Vagina (tissue), 2 donors: Measurements from ENCODE around the gene KCTD13. TPM values are rescaled to one million over a fixed set of nuclear protein-coding genes. Genes with fewer than 3 reads are reported as not detected.
"Not testable (repeated sequence)": the region's sequence is repeated elsewhere in the genome, so short reads cannot be mapped to it uniquely, and the experiment has no call there.

Experiments used
- DNase-seq, 2 donors: peaks; one replicate each; pipeline ENCODE4 v3.0.0-alpha.2; 2017; ENCODE audit errors: extremely low spot score in 2 of 2
- H3K27ac ChIP-seq: fragments of 200-600 bp; sonication (generic); one replicate; pipeline ENCODE4 v1.5.1; 2019
- H3K27me3 ChIP-seq: fragments of 200-600 bp; sonication (generic); one replicate; pipeline ENCODE4 v1.5.1; 2019
- H3K36me3 ChIP-seq, 2 donors: fragments of 200-600 bp; sonication (generic); one replicate each; pipeline ENCODE4 v1.5.1; 2017 to 2019
- H3K4me1 ChIP-seq: fragments of 200-600 bp; sonication (generic); one replicate; pipeline ENCODE4 v1.5.1; 2019
- H3K4me3 ChIP-seq, 2 donors: fragments of 200-600 bp; sonication (generic); 1 replicate in 1 of 2; 2 replicates in 1 of 2; pipeline ENCODE4 v1.5.1; 2016 to 2019
- H3K9me3 ChIP-seq: fragments of 200-600 bp; sonication (generic); one replicate; pipeline ENCODE4 v1.5.1; 2019
- POLR2A ChIP-seq, 2 donors: fragments of 450-650 bp; IDR thresholded peaks; one replicate each; pipeline ENCODE4 v1.6.1; 2017; ENCODE audit warnings: antibody characterized with exemption in 2 of 2, mild to moderate bottlenecking in 2 of 2, moderate library complexity in 2 of 2
- POLR2AphosphoS5 ChIP-seq, 2 donors: sonication (generic); formaldehyde crosslinking; IDR thresholded peaks; one replicate each; pipeline ENCODE4 v1.9.0; 2017; ENCODE audit warnings: antibody characterized with exemption in 2 of 2, mild to moderate bottlenecking in 2 of 2, low read depth in 1 of 2; ENCODE audit not compliant: insufficient read depth in 1 of 2
- intact Hi-C: fragments of 100-400 bp; cut with DNase I; formaldehyde crosslinking; loops from one replicate; pipeline ENCODE4 v1.15.1; 2023
- total RNA-seq: library from RNA; depleted of rRNA; stranded (reverse); fragments of >200 nt; gene quantifications from one replicate; pipeline ENCODE4 v1.2.3, GENCODE V29; 2016
- TF ChIP-seq, protein P1 (sequence below), 3 experiments: fragments of 450-650 bp in 2 of 3; fragments of 200-600 bp in 1 of 3; sonication (generic) in 1 of 3; IDR thresholded peaks; one replicate each; pipeline ENCODE4 v1.5.1; 2017 to 2019; ENCODE audit warnings: antibody characterized with exemption in 3 of 3, mild to moderate bottlenecking in 2 of 3, moderate library complexity in 2 of 3

The KCTD13 gene
- total RNA-seq, 1 donor from 2014 or later = 20.4 TPM

GRCh38 chr16:29911676-29912010 is 14.4 kb downstream of the KCTD13 start:
- Histone ChIP-seq H3K36me3 (no peaks in the 10 kb centered on the region), H3K9me3 (no peaks in the 10 kb centered on the region), H3K27ac (no peak overlapping the region), H3K4me1 (no peaks in the 10 kb centered on the region), H3K27me3 (no peaks in the 10 kb centered on the region), H3K4me3 (no peak overlapping the region)
- intact Hi-C loops = no loop called here
- TF ChIP-seq POLR2AphosphoS5 (IDR thresholded peaks at IDR 0.05; ENCODE audit: insufficient read depth in 1 of 2, low read depth in 1 of 2) = no peak
- TF ChIP-seq, protein P1, sequence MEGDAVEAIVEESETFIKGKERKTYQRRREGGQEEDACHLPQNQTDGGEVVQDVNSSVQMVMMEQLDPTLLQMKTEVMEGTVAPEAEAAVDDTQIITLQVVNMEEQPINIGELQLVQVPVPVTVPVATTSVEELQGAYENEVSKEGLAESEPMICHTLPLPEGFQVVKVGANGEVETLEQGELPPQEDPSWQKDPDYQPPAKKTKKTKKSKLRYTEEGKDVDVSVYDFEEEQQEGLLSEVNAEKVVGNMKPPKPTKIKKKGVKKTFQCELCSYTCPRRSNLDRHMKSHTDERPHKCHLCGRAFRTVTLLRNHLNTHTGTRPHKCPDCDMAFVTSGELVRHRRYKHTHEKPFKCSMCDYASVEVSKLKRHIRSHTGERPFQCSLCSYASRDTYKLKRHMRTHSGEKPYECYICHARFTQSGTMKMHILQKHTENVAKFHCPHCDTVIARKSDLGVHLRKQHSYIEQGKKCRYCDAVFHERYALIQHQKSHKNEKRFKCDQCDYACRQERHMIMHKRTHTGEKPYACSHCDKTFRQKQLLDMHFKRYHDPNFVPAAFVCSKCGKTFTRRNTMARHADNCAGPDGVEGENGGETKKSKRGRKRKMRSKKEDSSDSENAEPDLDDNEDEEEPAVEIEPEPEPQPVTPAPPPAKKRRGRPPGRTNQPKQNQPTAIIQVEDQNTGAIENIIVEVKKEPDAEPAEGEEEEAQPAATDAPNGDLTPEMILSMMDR (IDR thresholded peaks at IDR 0.05) = no peak
- TF ChIP-seq POLR2A (IDR thresholded peaks at IDR 0.05) = no peak
- DNase-seq = no peak

DNA sequence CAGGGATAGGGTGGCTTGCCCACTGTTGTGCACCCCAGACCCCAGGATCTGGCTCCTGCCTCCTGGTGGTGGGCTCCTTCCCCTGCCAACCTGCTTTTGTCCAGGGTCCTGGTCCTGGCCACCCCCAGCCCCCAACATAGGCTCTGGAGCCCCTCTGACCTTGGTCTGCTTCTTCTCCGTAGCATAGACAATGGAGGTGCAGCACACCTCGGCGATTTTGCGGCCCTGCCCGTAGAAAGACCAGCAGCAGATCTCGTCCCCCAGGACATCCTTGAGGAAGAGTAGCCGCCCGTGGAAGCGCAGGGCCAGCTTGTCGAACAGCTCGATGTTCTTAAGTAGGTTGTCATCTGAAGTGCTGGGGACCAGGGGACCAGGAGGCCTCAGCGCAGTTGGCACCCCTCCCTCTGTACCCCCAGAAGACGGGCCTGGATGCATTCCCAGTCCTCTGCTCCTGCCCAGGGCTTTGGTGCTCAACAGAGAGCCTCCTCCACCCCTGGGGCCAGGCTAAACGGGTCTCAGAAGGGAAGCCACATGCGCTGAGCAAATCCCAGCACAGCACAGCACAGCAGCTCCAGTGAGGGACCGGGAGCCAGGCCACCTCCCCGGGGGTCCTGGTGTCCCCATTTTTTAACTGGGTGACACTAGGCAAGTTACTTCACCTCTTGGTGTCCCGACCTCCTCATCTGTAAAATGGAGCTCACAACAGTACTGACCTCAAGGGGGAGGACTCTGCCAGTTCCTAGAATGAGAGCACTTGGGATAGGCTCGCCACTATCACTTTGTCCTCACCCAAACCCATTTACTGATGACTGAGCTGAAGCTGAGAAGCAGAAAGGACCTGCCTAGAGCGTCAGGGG is 15.0 kb downstream of the KCTD13 start:
- Histone ChIP-seq H3K27ac (no peak overlapping the region), H3K27me3 (no peaks in the 10 kb centered on the region), H3K36me3 (no peaks in the 10 kb centered on the region), H3K4me3 (no peak overlapping the region), H3K4me1 (no peaks in the 10 kb centered on the region), H3K9me3 (no peaks in the 10 kb centered on the region)
- intact Hi-C loops = no loop called here
- TF ChIP-seq POLR2A (IDR thresholded peaks at IDR 0.05) = no peak
- TF ChIP-seq POLR2AphosphoS5 (IDR thresholded peaks at IDR 0.05; ENCODE audit: insufficient read depth in 1 of 2, low read depth in 1 of 2) = no peak
- TF ChIP-seq, protein P1 (IDR thresholded peaks at IDR 0.05) = no peak
- DNase-seq = no peak

- H3K27ac ChIP-seq, DNase-seq, H3K27me3 ChIP-seq, H3K9me3 ChIP-seq, H3K36me3 ChIP-seq, H3K4me1 ChIP-seq, H3K4me3 ChIP-seq, intact Hi-C loops: not testable (repeated sequence)
These were observed 16.2 kb downstream of the KCTD13 start for GRCh38 chr16:29909851-29910250.

GRCh38 chr16:29909391-29909790 is 16.6 kb downstream of the KCTD13 start:
- no peaks in the 10 kb centered on the region for H3K4me1 ChIP-seq
- H3K27ac ChIP-seq = no peak overlapping the region
- H3K9me3 ChIP-seq = no peaks in the 10 kb centered on the region
- no peaks in the 10 kb centered on the region for H3K27me3 ChIP-seq
- no peak overlapping the region for H3K4me3 ChIP-seq
- H3K36me3 ChIP-seq = no peaks in the 10 kb centered on the region
- intact Hi-C loops = no loop called here
- TF ChIP-seq POLR2AphosphoS5 (IDR thresholded peaks at IDR 0.05; ENCODE audit: insufficient read depth in 1 of 2, low read depth in 1 of 2) = no peak
- no peak for TF ChIP-seq POLR2A (IDR thresholded peaks at IDR 0.05)
- TF ChIP-seq, protein P1 (IDR thresholded peaks at IDR 0.05) = no peak
- DNase-seq = no peak

DNA sequence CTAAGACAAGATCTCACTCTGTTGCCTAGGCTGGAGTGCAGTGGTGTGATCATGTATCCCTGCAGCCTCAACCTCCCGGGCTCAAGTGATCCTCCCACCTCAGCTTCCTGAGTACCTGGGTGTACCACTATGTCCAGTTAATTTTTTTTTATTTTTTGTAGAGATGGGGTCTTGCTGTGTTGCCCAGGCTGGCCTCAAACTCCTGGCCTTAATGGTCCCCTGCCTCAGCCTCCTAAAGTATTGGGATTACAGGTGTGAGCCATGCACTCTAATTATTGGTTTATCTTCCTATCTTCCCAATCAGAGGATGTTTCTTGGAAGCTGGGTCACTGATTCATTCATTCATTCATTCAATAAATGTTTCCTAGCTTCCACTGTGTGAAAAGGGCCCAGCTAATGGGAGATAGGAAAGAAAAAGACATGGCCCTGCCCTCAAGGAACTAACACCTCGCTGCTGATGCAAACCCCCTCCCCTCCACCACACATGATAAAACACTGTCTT is 17.3 kb downstream of the KCTD13 start:
- no peak for DNase-seq
- no peaks in the 10 kb centered on the region for H3K4me1 ChIP-seq
- H3K9me3 ChIP-seq = no peaks in the 10 kb centered on the region
- no peak for TF ChIP-seq POLR2A (IDR thresholded peaks at IDR 0.05)
- TF ChIP-seq, protein P1 (IDR thresholded peaks at IDR 0.05) = no peak
- no peak for TF ChIP-seq POLR2AphosphoS5 (IDR thresholded peaks at IDR 0.05; ENCODE audit: insufficient read depth in 1 of 2, low read depth in 1 of 2)
- H3K4me3 ChIP-seq = no peak overlapping the region
- H3K27me3 ChIP-seq = no peaks in the 10 kb centered on the region
- no peaks in the 10 kb centered on the region for H3K36me3 ChIP-seq
- intact Hi-C loops = no loop called here
- no peak overlapping the region for H3K27ac ChIP-seq
